ENCODE data around the gene ESRRG.
"Not testable (repeated sequence)": the region's sequence is repeated elsewhere in the genome, so short reads cannot be mapped to it uniquely, and the experiment has no call there.

Gene ESRRG

DNA sequence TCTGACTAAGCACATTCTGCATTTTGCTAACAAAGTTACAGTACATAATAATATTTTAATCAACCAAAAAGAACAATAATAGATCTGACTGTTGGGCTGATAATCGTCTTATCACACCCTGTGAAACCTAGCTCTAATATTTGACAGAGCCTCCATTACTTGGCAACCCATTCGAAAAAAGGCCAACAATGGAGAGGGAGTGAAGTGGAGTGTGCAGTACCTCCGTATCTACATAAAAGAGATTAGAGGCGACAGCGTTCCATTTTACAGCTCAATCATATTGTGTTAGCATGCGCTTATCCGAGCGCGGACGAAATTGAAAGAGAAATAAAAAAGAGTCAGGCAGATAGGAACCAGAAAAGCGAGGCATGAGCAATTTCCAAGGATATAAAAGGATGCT is 162.7 kb downstream of the ESRRG start:
- no peak for DNase-seq

DNA sequence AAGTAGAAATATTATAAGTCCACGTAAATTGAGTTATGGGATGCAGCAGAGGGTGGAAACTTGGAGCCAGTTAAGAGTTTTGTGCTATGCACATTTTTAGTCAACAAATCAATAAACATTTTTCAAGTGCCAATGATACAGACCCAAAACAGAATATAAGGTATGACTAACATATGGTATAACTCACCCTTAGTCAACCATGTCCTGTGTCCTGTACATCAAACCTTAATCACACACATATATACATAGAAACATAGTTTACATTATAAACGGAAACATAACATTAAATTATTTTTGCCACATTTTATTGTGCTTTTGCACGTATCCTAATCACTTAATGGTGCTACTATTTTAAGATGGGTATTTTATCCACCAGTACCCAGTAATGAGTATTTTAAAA is 163.9 kb downstream of the ESRRG start:
- DNase-seq = no peak

DNA sequence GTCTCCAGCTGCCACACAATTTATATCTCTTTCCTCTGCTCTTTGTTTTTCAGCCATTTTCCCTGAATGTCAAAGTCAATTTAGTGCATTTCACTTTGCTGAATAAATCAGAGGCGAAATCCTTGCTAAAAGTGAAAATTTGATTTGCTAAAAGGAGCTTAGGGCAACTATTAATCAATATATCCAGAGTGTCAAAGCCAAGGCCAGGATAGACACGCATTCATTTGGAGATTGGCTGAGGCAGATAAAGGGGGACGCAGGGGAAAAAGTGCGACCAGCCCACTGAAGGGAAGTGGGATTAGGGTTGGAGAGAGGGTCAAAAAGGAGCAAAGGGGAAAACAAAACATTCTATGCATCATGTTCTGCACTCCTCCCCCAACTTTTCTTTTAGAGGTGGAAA is 167.6 kb downstream of the ESRRG start:
- DNase-seq = no peak

DNA sequence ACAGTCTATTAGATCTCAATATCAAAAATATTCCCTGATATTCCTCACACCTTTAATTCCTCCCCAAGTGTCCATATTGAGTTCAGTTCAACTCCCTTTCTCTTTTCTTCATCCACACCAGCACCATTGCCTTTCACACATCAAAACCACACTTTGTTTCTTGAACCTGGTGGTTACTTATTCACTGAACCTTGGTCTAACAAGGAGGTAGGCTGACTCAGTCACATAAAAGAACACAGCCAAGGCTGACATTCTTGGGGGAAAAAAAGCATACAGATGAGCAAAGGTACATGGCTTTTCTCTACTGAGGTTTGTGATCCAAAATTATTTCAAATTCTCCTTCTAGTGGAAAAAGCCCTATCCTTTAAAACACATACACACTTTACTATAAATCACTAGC is 168.3 kb downstream of the ESRRG start:
- no peak for DNase-seq

DNA sequence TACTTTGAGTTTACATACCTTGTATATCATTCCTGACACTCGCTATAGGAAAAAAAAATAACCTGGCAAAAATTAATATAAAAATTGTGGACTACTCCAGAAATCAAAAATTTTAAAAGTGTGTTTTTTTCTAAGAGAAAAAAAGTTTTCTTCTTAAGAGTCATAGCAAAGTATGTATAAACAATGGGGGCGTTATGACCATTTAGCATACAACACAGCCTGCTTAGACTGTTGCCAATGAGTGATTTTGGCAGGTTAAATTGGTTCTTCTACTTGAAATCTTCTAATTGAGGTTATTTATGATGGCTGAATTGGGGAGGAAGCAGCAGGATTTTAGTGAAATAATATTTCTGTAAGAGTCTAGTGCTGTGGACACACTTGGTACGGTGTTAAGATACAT is 169.5 kb downstream of the ESRRG start:
- DNase-seq = no peak

DNA sequence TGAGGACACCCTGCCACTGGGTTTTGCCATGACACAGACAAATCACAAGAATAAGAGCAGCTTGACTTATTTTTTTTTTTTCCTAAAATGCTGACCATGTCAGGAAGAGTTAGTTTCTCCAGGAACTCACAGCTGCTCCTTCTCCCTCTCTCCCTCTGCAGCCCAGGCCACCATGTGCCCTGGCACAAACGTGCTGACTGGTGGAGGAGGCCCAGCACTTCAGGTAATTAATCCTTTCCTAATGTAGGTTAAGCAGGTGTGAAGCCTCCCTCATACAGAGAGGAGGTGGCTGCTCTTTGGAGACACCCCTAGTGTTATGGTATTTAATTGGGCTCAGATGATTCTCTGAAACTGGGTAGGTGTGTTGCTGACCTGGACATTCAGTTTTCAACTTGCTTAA is 170.2 kb downstream of the ESRRG start:
- DNase-seq = no peak

DNA sequence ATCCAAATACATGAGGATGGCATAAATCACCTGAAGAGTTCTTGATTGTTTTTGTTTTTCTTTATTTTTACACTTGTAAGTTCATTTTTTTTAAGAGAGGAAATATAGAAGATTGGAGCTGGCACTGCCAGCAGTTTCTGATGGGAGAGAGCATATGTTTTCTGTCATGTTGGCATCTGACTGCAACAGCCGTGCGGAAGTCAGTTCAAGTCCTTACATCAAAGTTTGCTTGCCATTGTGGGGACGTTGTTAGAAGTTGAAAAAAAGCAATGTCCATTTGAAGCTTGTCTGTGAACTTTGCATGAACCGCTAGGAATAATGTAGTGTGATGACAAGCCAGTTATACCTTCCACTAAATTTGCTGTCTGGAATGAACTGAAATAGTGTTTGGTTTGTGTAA is 173.4 kb downstream of the ESRRG start:
- no peak for DNase-seq

DNA sequence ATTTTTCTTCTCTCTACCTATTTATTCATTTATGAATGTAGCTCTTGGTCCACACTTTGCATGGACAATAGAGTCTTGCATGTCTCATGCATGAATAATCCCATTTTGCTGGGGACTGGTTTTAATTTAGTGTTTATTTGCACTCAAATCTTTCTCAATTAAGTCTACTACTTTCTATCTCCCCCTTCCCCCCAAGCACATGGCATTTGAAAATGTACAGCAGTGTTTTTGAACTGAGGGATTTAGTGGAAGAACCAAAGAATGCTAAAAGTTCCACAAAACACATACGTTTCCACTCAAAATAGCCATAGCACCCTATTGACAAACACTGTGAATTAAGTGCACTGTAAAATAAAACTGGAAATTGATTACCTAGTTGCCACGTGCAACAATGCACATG is 180.5 kb downstream of the ESRRG start:
- DNase-seq = no peak

DNA sequence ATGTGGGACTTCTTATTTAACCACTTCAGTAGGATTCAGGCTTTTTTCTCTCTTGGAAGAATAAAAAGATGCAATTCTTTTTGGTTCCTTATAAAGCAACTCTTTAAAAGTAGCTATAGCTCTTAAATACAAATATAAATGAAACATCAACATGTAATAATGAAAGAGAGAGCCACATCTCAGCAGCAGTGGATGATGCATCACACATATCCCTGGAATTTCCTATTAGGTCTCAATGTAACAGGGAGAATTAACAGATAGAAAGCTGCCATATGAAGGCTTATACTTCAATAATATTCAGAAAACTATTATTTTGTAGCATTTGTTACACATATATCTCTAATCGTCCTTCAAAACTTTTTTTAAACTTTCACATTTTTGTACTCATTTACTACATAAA is 181.0 kb downstream of the ESRRG start:
- DNase-seq = no peak

DNA sequence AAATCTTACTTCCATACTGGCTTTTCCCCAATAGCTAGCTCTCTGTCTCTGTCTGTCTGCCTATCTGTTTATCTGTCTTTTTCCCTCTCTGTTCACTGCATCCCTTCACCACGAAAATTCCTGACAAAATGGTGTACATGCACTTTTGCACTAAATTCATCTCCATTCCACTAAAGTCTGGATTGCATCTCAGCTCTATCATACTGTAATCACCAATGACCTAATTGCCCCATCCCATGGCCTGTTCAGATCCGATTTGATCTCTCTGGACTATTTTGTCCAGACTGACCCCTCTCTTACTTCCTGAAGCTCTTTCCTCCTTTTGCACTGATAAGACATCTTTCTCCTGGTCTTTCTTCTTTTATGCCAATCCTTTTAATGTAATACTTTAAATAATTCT is 187.5 kb downstream of the ESRRG start:
- no peak for DNase-seq

DNA sequence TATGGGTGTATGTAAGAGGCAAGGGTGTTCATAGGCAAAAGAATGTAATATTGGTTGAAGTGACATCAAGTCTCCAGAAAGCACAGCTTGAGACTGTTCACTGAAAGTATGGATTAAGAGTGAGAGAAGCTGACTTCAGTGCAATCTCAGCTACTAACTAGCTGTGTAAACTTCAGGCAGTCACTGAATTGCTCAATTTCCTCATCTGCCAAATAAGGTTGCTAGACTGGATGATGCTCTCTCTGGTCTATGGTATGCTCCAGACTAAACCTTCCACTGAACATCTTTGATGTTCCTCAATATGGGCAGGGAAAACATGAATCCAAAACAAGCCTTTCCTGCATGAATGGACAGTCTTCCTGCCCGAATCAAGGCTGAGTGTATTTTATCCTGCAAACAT is 188.2 kb downstream of the ESRRG start:
- peak; percentile 4 for DNase-seq

DNA sequence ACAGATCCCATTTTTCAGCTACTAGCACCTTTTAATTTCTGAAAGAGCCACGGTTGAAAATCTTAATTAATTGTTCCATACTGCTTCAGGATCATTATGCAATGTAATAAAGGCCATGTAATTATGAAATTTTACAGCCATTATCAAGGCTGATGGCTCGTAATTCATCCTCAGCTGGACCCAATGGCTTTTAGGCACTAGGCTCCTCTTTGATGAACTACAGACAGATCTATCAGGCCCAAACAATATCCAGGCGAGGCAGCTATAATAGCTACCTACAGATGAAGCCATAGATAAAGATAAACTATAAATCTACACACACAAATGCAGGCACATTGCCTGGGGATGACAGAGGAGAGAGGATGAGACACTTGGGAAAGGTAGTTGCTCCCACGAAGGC is 189.5 kb downstream of the ESRRG start:
- DNase-seq = no peak

DNA sequence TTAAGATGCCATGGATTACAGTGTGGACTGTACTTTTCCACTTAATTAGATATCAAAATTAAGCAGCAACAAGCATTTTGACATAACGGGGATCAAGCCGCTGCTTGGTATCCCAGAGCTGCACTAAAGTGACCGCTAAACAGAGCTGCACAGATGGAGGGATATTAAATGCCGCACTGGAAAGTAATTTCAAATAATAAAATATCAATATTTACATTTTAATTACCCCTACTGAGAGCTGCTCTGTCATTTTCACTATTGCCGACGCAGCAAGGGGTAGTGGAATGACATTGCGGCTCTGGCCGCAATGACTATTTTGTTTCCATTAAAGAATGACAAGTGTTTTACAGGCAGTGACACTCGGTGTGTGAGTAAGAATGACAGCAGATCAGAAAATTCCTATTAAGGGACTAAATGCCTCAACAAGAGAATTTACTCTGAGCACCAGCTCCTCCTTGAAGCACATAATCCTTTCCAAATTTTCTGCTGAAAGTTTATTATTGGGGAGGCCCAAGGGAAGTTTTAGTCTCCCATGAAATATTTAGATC is 190.9 kb downstream of the ESRRG start:
- no peak for DNase-seq

DNA sequence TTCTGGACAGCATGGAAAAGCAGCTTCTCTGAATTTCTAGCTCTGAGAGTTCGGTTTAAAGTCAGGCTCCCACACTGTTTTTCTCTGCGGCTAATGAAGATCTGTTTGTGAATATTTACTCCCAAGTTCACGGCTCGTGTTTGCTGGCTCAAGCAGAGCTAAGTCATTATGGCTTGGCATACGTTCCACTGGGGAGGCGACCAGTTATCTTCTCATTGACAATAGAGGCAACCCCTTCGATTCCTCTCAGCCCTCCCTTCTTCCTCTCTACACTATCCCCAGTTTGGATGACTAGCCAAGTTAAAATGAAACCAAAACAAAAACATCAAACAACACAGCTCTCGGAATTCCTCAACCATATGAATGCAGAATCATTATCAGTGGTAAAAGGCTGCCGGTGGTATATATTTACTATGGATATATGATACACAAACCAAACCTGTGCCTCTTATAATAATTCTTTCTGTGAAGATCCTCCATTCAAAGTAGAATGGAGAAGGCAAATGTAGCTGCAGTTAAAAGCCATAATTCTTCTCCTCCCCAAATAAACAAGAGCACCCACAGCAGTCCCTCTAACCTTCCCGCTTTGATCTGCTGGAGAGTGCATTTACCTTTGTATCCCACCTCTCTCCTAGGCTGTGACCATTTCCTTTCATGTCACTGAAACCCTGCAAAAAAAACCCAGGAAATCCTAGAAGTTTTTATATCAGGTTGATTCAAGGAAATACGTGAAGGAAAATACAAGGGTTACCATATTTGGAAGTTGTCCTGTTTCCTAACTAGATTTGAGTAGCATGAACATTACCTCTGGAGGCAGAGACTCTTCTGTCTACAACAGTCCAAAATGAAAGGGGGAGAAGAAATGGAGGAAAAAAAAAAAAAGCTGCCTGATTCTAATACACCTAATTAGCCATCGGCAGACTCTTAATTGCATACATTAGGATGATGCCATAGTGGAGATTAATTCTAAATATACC is 191.7 kb downstream of the ESRRG start:
- peak; percentile 20 for DNase-seq

DNA sequence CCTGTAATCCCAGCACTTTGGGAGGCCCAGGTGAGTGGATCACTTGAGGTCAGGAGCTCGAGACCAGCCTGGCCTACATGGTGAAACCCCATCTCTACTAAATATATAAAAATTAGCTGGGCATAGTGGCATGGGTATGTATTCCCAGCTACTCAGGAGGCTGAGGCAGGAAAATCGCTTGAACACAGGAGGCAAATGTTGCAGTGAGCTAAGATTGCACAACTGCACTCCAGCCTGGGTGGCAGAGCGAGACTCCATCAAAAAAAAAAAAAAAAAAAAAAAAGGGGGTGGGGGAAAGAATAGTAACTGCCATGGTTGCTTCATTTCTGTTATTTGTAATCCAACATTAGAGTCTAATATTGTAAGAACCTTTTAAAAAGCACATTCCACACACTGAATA is 193.4 kb downstream of the ESRRG start:
- DNase-seq = not testable (repeated sequence)

DNA sequence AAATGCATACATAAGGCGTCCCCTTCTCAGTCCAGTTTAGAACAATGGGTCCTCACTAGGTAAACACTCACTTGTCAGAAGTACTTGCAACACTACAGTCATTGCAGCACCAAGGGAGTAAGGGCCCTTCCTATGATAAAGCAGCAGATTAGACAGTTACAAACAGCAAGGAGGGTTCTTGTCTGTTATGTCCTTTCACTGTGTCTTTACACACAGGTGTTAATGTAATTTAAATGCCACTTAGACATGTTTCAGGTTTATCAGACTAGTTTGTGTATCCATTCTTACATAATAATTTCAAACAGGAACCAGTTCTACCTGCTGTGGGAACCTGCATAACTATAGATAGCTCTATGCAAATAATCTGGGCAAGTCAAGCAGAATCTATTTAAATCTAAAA is 194.4 kb downstream of the ESRRG start:
- DNase-seq = no peak

DNA sequence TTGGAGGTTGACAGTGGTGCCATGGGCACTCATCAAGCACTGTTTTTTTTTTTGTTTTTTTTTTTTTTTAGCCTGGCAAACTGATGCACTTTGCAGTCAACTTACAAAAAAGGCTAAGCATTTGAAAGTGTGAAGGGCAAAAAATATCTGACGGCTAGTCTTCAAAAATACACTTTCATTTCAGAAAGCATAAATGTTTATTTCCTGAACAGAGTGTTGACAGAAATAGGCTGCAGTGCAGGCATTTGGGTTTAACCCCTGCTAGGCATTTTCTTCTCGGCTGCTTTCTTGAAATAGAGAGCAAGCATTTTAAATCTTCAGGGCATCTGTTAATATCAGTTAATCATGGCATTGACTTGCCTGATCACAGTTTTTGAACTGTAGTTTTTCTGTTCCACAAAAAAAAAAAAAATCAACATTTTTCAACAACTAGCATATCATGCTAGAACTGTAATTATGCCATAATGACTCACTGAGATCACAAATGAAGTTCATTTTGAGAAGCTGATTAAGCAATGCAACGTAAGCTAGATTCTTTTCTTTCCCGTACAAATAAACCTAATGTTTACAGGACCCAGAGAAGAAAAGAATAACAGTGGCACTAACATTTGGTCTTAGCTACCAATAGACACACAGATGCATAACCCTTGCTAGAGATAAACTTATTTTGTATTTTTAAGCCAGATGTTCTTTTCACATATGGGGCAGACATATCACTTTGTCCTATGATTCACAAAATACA is 199.6 kb downstream of the ESRRG start:
- DNase-seq = peak; percentile 18

DNA sequence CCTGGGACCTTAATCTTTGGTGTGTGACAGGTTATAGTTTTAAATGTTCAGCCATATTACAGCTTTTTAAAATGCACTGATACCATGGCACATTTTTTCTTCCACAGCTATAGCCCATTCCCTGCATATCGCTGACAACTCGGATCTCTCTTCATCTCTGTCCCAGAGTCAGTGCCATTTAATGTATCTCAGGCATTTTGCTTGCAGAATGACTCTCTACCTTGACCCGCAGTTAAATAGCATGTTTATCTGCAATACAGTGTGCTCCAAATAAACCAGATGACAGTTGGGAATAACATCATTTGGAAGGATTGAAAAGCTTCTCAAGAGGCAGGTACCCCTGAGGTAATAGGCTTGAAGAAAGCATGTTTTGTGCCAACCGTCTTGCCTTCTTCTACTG is 200.2 kb downstream of the ESRRG start:
- DNase-seq = no peak

DNA sequence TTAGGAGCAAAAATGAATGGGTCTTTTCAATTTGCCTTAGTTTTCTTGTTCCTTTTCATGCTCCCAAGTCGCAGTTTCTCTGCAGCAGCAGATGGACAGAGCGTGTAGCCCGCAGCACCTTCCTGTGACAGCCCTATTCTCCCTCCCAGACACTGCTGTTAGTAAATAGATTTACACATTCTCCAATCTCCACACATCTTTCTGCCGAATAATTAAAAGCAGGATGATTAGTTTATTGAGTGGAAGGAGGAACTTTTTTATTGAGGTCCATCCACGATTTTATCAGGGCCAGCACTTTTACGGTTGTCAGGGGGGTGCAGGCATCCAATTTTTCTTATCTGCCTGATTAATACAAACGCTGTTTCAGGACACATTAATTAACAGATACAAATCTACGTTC is 201.8 kb downstream of the ESRRG start:
- no peak for DNase-seq

DNA sequence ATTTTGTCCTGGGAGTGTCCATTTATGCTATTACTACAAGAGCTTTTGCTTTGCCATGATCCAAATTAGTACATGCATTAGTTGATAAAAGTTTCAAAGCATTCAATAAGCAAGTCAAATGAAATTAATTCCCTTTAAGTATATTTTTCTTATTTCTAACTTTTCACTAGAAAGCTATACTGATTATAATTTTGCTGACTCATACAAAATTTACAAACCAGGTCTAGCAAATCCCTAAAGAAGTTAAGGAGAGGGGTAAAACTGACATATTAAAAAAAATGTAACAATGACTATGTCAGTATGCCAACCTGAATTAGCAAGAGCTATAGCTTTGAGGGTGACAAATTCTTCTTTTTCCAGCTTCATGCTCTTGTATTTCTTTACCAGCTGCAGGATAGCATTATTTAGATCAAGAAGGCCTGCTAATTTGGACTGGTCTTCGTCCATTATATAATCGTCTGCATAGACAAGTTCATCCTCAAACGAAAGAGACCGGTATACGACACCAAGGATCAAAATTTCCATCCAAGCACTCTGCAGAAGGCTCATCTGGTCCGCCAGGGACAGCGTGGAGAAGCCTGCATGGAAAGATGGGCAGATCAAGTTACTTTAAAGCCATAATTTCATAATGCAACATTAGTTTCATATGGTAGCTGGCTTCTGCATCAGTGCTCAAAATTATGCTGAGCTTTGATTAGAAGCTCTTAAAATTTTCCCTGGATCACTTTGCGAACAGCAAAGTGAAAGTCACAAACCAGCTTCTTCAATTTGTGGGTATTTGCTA is 204.2 kb downstream of the ESRRG start:
- DNase-seq = no peak

DNA sequence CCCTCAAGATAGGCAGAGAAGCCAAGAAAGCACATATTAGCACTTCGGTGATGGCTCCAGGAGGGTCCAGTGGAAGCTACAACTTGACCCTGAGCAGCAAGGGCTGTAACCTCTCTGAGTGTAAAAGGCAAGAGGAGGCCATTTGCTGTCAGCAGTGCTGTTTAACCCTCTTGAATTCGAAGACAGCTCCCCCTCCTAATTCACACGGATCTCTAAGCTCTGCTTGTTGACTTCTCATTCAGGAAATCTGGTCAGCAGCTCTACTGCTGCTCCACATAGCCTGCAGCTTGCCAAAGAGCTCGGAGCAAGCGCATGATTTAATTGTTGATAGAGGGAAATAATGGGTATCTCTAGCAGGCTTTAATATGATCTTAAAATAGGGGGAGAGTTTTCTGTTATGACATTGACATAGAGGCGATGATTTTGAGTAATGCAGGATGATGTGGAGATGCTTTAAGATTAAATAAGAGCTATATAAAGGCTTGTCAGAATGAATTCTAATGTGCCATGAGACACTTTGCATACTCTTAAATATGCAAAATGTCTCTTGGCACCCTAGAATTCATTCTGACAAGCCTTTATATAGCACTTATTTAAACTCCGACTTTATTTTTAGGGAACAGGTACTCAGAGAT is 220.6 kb downstream of the ESRRG start:
- no peak for DNase-seq

DNA sequence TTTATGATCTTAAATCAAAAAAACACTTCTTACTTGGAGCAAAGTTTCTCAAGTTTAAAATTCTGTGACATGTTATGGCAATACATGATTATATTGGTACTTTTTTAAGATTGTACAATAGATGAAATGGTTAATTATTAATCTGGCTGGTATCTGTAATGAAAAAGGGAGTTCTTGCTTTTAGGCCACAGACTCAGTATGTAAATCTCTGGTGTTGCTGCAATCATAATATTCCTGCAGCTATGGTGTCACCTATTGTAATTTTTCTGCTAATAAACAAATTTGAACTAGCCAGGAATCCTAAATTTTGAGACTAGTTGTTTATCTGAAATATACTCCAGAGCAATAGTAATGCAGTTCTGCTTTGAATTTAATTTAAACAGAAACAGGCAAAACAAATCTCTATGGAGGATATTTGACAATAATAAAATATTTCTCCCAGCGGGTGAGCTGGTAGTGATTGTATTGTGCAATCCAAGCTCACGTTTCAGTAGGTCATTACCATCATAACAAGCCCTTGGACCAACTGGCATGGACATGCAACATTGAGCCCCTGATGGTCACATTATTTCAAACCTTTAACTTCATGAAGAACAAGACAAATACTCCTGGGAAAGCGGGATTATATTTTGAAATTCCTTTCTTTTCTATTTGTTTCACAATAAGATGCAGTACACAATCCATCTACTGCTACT is 222.8 kb downstream of the ESRRG start:
- no peak for DNase-seq

Data from fibroblast of upper back skin (primary cell).